Breast epithelium (tissue), 4 donors: ENCODE measurements around the gene IRF5. TPM values are rescaled to one million over a fixed set of nuclear protein-coding genes. Genes with fewer than 3 reads are reported as not detected.

Source experiments
- DNase-seq, 2 donors: peaks; one replicate each; pipeline ENCODE4 v3.0.0-alpha.2; 2019; ENCODE audit warnings: low spot score in 2 of 2
- H3K27ac ChIP-seq, 2 donors: fragments of 200-600 bp; sonication (generic) in 1 of 2; one replicate each; pipeline ENCODE4 v1.5.1; 2016 to 2019; ENCODE audit warnings: mild to moderate bottlenecking in 1 of 2
- H3K27me3 ChIP-seq, 2 donors: fragments of 200-600 bp; sonication (generic) in 1 of 2; one replicate each; pipeline versions ENCODE4 v1.5.1 to v1.6.0; 2017 to 2019; ENCODE audit warnings: control low read depth in 1 of 2, mild to moderate bottlenecking in 1 of 2
- H3K36me3 ChIP-seq: fragments of 200-600 bp; one replicate; pipeline ENCODE4 v1.5.1; 2019
- H3K4me1 ChIP-seq, 2 donors: fragments of 200-600 bp; sonication (generic); one replicate each; pipeline ENCODE4 v1.5.1; 2016 to 2019; ENCODE audit warnings: control low read depth in 1 of 2
- H3K4me3 ChIP-seq, 3 donors: fragments of 200-600 bp; sonication (generic); 1 replicate in 2 of 3; 2 replicates in 1 of 3; pipeline ENCODE4 v1.5.1; 2016 to 2019; ENCODE audit warnings: mild to moderate bottlenecking in 3 of 3, moderate library complexity in 2 of 3
- H3K9me3 ChIP-seq, 2 donors: fragments of 200-600 bp; sonication (generic) in 1 of 2; one replicate each; pipeline ENCODE4 v1.5.1; 2016 to 2019; ENCODE audit warnings: control low read depth in 1 of 2
- CTCF ChIP-seq, 3 donors: fragments of 450-650 bp; IDR thresholded peaks; one replicate each; pipeline ENCODE4 v1.5.1; 2016 to 2017; ENCODE audit warnings: antibody characterized with exemption in 3 of 3, mild to moderate bottlenecking in 3 of 3, moderate library complexity in 3 of 3
- POLR2A ChIP-seq: fragments of 450-650 bp; IDR thresholded peaks from one replicate; pipeline ENCODE4 v1.6.1; 2016; ENCODE audit warnings: antibody characterized with exemption, mild to moderate bottlenecking, moderate library complexity
- POLR2AphosphoS5 ChIP-seq, 3 donors: sonication (generic); formaldehyde crosslinking; IDR thresholded peaks; one replicate each; pipeline ENCODE4 v1.6.1; 2017; ENCODE audit warnings: antibody characterized with exemption in 3 of 3
- intact Hi-C: fragments of 100-400 bp; cut with DNase I; formaldehyde crosslinking; loops from one replicate; pipeline ENCODE4 v1.15.1; 2023; ENCODE audit warnings: low total_unique reads
- total RNA-seq, 3 donors: library from RNA; depleted of rRNA; stranded (reverse); fragments of >200 nt; gene quantifications; one replicate each; pipeline ENCODE4 v1.1.0, GENCODE V29; 2016

Gene IRF5
- total RNA-seq, 3 donors from 2014 or later: 4.6 to 19.4 (median 11.1) TPM

- peaks cover 4 to 18% of the 10 kb centered on the region in 2 donors for H3K27me3 ChIP-seq
- no peaks in the 10 kb centered on the region for H3K4me1 ChIP-seq
- H3K27ac ChIP-seq: no peak overlapping the region
- no peaks in the 10 kb centered on the region for H3K9me3 ChIP-seq
- intact Hi-C loops: no loop called here
- no peak overlapping the region for H3K4me3 ChIP-seq
- H3K36me3 ChIP-seq: no peaks in the 10 kb centered on the region
- TF ChIP-seq POLR2A (no peak), CTCF (IDR thresholded peaks at IDR 0.05) (no peak), POLR2AphosphoS5 (IDR thresholded peaks at IDR 0.05) (no peak)
- peak in 1 of 2 donors; percentile 33 for DNase-seq
Measured at GRCh38 chr7:128919241-128919640, 18.5 kb upstream of the IRF5 start.

GRCh38 chr7:128919881-128920799, 17.6 kb upstream of the IRF5 start:
- peak in 1 of 2 donors; percentile 17 for DNase-seq
- intact Hi-C loops: no loop called here
- Histone ChIP-seq H3K27me3 (peaks cover 0 to 9% of the 10 kb centered on the region in 2 donors), H3K4me3 (no peak overlapping the region), H3K36me3 (no peaks in the 10 kb centered on the region), H3K9me3 (no peaks in the 10 kb centered on the region), H3K27ac (no peak overlapping the region), H3K4me1 (no peaks in the 10 kb centered on the region)
- no peak for TF ChIP-seq POLR2AphosphoS5 (IDR thresholded peaks at IDR 0.05)
- no peak for TF ChIP-seq POLR2A
- no peak for TF ChIP-seq CTCF (IDR thresholded peaks at IDR 0.05)

GRCh38 chr7:128920913-128921582, 16.7 kb upstream of the IRF5 start:
- no peaks in the 10 kb centered on the region for H3K36me3 ChIP-seq
- no peak for TF ChIP-seq POLR2AphosphoS5 (IDR thresholded peaks at IDR 0.05)
- TF ChIP-seq POLR2A: no peak
- TF ChIP-seq CTCF (IDR thresholded peaks at IDR 0.05): no peak
- H3K4me1 ChIP-seq: no peaks in the 10 kb centered on the region
- H3K27ac ChIP-seq: no peak overlapping the region
- peak in 1 of 2 donors; percentile 48 for DNase-seq
- H3K9me3 ChIP-seq: no peaks in the 10 kb centered on the region
- H3K4me3 ChIP-seq: no peak overlapping the region
- H3K27me3 ChIP-seq: peaks cover 0 to 3% of the 10 kb centered on the region in 2 donors
- intact Hi-C loops: no loop called here

- Histone ChIP-seq H3K27me3 (no peaks in the 10 kb centered on the region), H3K4me3 (no peak overlapping the region), H3K36me3 (no peaks in the 10 kb centered on the region), H3K27ac (no peak overlapping the region), H3K9me3 (no peaks in the 10 kb centered on the region), H3K4me1 (no peaks in the 10 kb centered on the region)
- TF ChIP-seq POLR2AphosphoS5 (IDR thresholded peaks at IDR 0.05) (no peak), POLR2A (no peak), CTCF (IDR thresholded peaks at IDR 0.05) (no peak)
- intact Hi-C loops: no loop called here
- DNase-seq: peak in 1 of 2 donors; percentile 27
Measured at GRCh38 chr7:128921866-128922440, 15.8 kb upstream of the IRF5 start.
